ENCODE results near the gene THG1L. TPM values are rescaled to one million over a fixed set of nuclear protein-coding genes. Genes with fewer than 3 reads are reported as not detected.

The THG1L gene
- total RNA-seq, 1 experiment from 2014 or later, result 45.3 TPM

DNA sequence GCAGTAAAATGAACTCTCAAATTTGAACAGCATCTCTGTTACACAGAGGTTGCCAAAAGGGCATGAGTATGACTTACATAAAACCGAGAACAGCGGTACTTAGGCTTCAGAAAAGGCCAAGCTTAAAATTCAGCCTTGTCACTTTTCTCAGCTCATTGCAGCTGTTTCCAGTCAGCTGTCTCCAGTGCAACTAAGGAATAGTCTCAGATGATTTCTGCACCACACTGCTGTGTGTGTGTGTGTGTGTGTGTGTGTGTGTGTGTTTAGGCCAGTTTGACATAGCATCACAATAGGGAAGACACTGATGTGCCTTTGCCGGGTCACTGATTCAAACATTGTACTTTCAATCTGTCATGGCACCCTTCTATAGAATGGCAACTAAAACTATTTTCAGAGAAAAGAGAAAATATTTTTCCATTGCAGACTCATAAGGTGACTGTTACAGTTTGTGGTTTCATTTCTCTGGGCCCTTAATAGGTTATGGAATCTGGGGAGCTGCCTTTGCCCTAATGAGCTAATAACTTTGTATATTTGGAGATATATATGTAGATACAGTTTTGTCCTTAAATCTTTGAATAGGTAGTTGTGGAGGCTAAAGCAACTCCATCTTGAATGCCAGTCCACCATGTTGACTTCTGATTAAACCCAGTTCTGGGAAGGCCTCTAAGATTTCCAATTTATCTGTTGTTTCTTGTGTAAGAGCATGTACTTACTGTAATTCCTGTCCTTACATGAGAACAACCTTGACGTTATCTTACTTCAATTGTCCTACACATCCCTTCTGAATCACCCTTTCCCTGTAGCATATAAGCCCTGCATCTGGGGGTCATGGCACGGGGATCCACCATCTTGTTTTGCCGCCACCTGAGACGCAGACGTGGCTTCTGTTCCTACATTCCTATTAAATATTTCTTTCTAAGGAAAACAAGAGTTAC, 16.8 kb downstream of the THG1L start:
- no peaks in the 10 kb centered on the region for H4K20me1 ChIP-seq (ENCODE audit: low read length)
- peaks cover 9% of the 10 kb centered on the region; the same call in 1 of the 2 replicates for H3K36me3 ChIP-seq (ENCODE audit: low read depth, low read length)
- DNase-seq (no peak), ATAC-seq (no peak)
- no peaks in the 10 kb centered on the region for H3K27me3 ChIP-seq (ENCODE audit: low read length)
- H3K4me1 ChIP-seq (ENCODE audit: insufficient read depth, low read length), result peaks cover 46% of the 10 kb centered on the region
- no peak overlapping the region for H3K4me3 ChIP-seq (ENCODE audit: low read length)
- no TSS peak for BruUV-seq (replicated peaks)
- CTCF ChIA-PET, result interaction anchor here (0.6 to 1.0 kb wide), 13 partner anchors 12 to 1833 kb away, joined by 3 to 16 read pairs (median 4); partner anchors contain the start of gene THG1L
- no peaks in the 10 kb centered on the region for H3K9me2 ChIP-seq (replicated peaks; ENCODE audit: low read length)
- H3K9me3 ChIP-seq (ENCODE audit: low read length), result no peaks in the 10 kb centered on the region
- no peak for TF ChIP-seq EZH2phosphoT487 (IDR thresholded peaks at IDR 0.05; ENCODE audit: borderline replicate concordance, low read length)
- no peak for TF ChIP-seq EZH2 (IDR thresholded peaks at IDR 0.05; ENCODE audit: low read length, unreplicated experiment)
- TF ChIP-seq, protein P1, sequence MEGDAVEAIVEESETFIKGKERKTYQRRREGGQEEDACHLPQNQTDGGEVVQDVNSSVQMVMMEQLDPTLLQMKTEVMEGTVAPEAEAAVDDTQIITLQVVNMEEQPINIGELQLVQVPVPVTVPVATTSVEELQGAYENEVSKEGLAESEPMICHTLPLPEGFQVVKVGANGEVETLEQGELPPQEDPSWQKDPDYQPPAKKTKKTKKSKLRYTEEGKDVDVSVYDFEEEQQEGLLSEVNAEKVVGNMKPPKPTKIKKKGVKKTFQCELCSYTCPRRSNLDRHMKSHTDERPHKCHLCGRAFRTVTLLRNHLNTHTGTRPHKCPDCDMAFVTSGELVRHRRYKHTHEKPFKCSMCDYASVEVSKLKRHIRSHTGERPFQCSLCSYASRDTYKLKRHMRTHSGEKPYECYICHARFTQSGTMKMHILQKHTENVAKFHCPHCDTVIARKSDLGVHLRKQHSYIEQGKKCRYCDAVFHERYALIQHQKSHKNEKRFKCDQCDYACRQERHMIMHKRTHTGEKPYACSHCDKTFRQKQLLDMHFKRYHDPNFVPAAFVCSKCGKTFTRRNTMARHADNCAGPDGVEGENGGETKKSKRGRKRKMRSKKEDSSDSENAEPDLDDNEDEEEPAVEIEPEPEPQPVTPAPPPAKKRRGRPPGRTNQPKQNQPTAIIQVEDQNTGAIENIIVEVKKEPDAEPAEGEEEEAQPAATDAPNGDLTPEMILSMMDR (conservative IDR thresholded peaks at IDR 0.05; ENCODE audit: low read depth, low read length), result no peak
- POLR2A ChIA-PET (ENCODE audit: unreplicated experiment), result interaction anchor here (0.6 to 0.7 kb wide), 3 partner anchors 25 to 498 kb away, joined by 3 to 15 read pairs (median 5); no protein-coding TSS in a partner anchor
- intact Hi-C loops (cut with micrococcal nuclease), result loop anchor here (10.0 kb wide), 1 partner anchor 493 kb away; no protein-coding TSS in a partner anchor
- H3K79me2 ChIP-seq (ENCODE audit: low read length), result peaks cover 66% of the 10 kb centered on the region
- peak overlapping the region; percentile 6; the same call in 1 of the 2 replicates for H3K4me2 ChIP-seq (ENCODE audit: low read length)
- H3F3A ChIP-seq (ENCODE audit: low read length, unreplicated experiment), result no peaks in the 10 kb centered on the region
- no peak overlapping the region for H2AFZ ChIP-seq (ENCODE audit: low read length)
- H3K27ac ChIP-seq (ENCODE audit: low read length), result peak overlapping the region; percentile 8
- H3K9ac ChIP-seq (ENCODE audit: low read length), result no peak overlapping the region

DNA sequence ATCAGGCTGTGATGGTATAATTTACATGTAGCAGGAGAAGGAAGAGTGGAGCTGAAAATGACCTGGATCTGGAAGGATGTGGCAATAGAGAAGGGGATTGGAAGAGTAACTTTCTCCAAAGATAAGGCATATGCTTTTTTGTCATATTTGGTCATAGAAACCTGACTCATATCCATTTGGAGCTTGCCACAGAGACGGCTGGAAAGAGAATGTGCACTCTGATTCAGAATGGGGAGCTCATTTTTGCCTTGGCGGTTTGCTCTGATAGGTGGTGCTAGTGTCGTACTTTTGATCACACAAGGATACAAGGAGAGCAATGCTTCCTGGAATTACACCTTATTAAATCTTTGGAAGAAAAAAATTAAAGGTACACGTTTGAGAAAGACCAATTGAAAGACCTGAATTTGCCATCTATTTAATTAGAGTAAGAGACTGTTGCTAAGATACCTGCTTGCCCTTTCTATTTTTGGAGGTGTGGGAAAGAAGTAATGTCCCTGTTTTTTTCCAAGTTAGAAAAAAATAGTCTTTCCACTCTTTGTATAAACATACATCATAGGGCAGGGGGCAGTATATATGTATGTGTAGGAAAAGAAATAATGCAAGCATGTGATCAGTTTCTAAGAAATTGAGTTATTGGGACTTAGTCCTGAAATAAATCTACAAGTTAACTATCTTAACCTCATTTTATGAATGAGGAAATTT, 17.7 kb downstream of the THG1L start:
- Histone ChIP-seq H3K36me3 (ENCODE audit: low read depth, low read length) (peaks cover 14% of the 10 kb centered on the region; the same call in 1 of the 2 replicates), H3K9me3 (ENCODE audit: low read length) (no peaks in the 10 kb centered on the region), H4K20me1 (ENCODE audit: low read length) (no peaks in the 10 kb centered on the region), H3K9ac (ENCODE audit: low read length) (no peak overlapping the region), H3K27me3 (ENCODE audit: low read length) (no peaks in the 10 kb centered on the region), H3K4me3 (ENCODE audit: low read length) (no peak overlapping the region), H3K4me2 (ENCODE audit: low read length) (peak overlapping the region; percentile 43), H3K4me1 (ENCODE audit: insufficient read depth, low read length) (peaks cover 43% of the 10 kb centered on the region), H3F3A (ENCODE audit: low read length, unreplicated experiment) (no peaks in the 10 kb centered on the region), H3K79me2 (ENCODE audit: low read length) (peaks cover 66% of the 10 kb centered on the region), H3K27ac (ENCODE audit: low read length) (peak overlapping the region; percentile 19), H2AFZ (ENCODE audit: low read length) (0 out of 2 replicates have a peak overlapping the region, but pooled peaks have one; percentile 4), H3K9me2 (replicated peaks; ENCODE audit: low read length) (no peaks in the 10 kb centered on the region)
- no TSS peak for BruUV-seq (replicated peaks)
- intact Hi-C loops (cut with micrococcal nuclease), result loop anchor here (10.0 kb wide), 1 partner anchor 494 kb away; no protein-coding TSS in a partner anchor
- ChIA-PET POLR2A (ENCODE audit: unreplicated experiment) (interaction anchor here (0.6 to 0.7 kb wide), 3 partner anchors 24 to 499 kb away, joined by 3 to 15 read pairs (median 5); no protein-coding TSS in a partner anchor), CTCF (interaction anchor here (0.6 to 1.0 kb wide), 13 partner anchors 11 to 1832 kb away, joined by 3 to 16 read pairs (median 4); partner anchors contain the start of gene THG1L)
- DNase-seq, result peak; percentile 91
- TF ChIP-seq, protein P1 (conservative IDR thresholded peaks at IDR 0.05; ENCODE audit: low read depth, low read length), result peak; percentile 70
- TF ChIP-seq EZH2phosphoT487 (IDR thresholded peaks at IDR 0.05; ENCODE audit: borderline replicate concordance, low read length), result no peak
- ATAC-seq, result peak; percentile 70
